HUES64 (cell line): Measurements from ENCODE around the gene P4HA3.

Experiments
- H3K27ac ChIP-seq: 2 replicates; pipeline ENCODE4 v1.7.0; 2013; ENCODE audit warnings: low read depth, low read length, inconsistent platforms
- H3K27me3 ChIP-seq: 2 replicates; pipeline ENCODE4 v1.6.1; 2013; ENCODE audit warnings: mild to moderate bottlenecking, low read length; ENCODE audit not compliant: insufficient read depth
- H3K36me3 ChIP-seq: 2 replicates; pipeline ENCODE4 v1.6.1; 2013; ENCODE audit warnings: mild to moderate bottlenecking, low read length; ENCODE audit not compliant: insufficient read depth
- H3K4me1 ChIP-seq: 2 replicates; pipeline ENCODE4 v1.6.1; 2013; ENCODE audit warnings: mild to moderate bottlenecking, low read length, moderate library complexity; ENCODE audit not compliant: insufficient read depth
- H3K4me3 ChIP-seq: 2 replicates; pipeline ENCODE4 v1.5.1; 2013; ENCODE audit warnings: mild to moderate bottlenecking, low read length, moderate library complexity
- H3K9ac ChIP-seq: 2 replicates; pipeline ENCODE4 v1.6.1; 2013; ENCODE audit warnings: mild to moderate bottlenecking, low read depth, low read length
- H3K9me3 ChIP-seq: 2 replicates; pipeline ENCODE4 v1.6.1; 2013; ENCODE audit warnings: low read depth, low read length; ENCODE audit not compliant: insufficient read depth
- WGBS: fragments of 150-250, 120-280 bp; methylation state at CpG from one replicate; pipeline ENCODE4 v1.1.7; 2013; ENCODE audit warnings: missing lambda C conversion rate; 5-methylcytosine and 5-hydroxymethylcytosine counted together

Gene P4HA3

GRCh38 chr11:74316772-74317505 is 5.5 kb upstream of the P4HA3 start:
- peaks cover 8% of the 10 kb centered on the region; the same call in 1 of the 2 replicates for H3K9me3 ChIP-seq
- no peak overlapping the region for H3K4me3 ChIP-seq
- peaks cover 17% of the 10 kb centered on the region for H3K27me3 ChIP-seq
- no peak overlapping the region for H3K27ac ChIP-seq
- no peak overlapping the region for H3K9ac ChIP-seq
- H3K36me3 ChIP-seq = no peaks in the 10 kb centered on the region
- no peaks in the 10 kb centered on the region; the same call in 1 of the 2 replicates for H3K4me1 ChIP-seq

GRCh38 chr11:74312326-74312725 is 886 bp upstream of the P4HA3 start:
- Histone ChIP-seq H3K9ac (no peak overlapping the region), H3K4me1 (no peaks in the 10 kb centered on the region; the same call in 1 of the 2 replicates), H3K27ac (no peak overlapping the region), H3K36me3 (no peaks in the 10 kb centered on the region), H3K9me3 (peaks cover 8% of the 10 kb centered on the region; the same call in 1 of the 2 replicates), H3K27me3 (peaks cover 45% of the 10 kb centered on the region), H3K4me3 (no peak overlapping the region)
- 93% methylated on average over 1 of the region's 1 CpG for WGBS

- H3K27ac ChIP-seq = no peak overlapping the region
- no peak overlapping the region for H3K9ac ChIP-seq
- H3K27me3 ChIP-seq = peaks cover 51% of the 10 kb centered on the region
- peak overlapping the region; percentile 54 for H3K4me3 ChIP-seq
- 81% methylated on average over 11 of the region's 11 CpGs for WGBS
- no peaks in the 10 kb centered on the region; the same call in 1 of the 2 replicates for H3K4me1 ChIP-seq
- H3K36me3 ChIP-seq = no peaks in the 10 kb centered on the region
- H3K9me3 ChIP-seq = no peaks in the 10 kb centered on the region
These were observed 583 bp downstream of the P4HA3 start for GRCh38 chr11:74310857-74311256.

- Histone ChIP-seq H3K4me1 (no peaks in the 10 kb centered on the region; the same call in 1 of the 2 replicates), H3K27ac (no peak overlapping the region), H3K4me3 (no peak overlapping the region), H3K9ac (no peak overlapping the region), H3K9me3 (no peaks in the 10 kb centered on the region), H3K36me3 (no peaks in the 10 kb centered on the region), H3K27me3 (peaks cover 39% of the 10 kb centered on the region)
- WGBS = 86% methylated on average over 1 of the region's 1 CpG
These were observed 4.0 kb downstream of the P4HA3 start for GRCh38 chr11:74307434-74307833.

- H3K27me3 ChIP-seq = peaks cover 31% of the 10 kb centered on the region
- 86% methylated on average over 6 of the region's 8 CpGs for WGBS
- H3K9me3 ChIP-seq = no peaks in the 10 kb centered on the region
- no peaks in the 10 kb centered on the region; the same call in 1 of the 2 replicates for H3K4me1 ChIP-seq
- H3K27ac ChIP-seq = no peak overlapping the region
- no peak overlapping the region for H3K4me3 ChIP-seq
- no peaks in the 10 kb centered on the region for H3K36me3 ChIP-seq
- H3K9ac ChIP-seq = no peak overlapping the region
These were observed 4.8 kb downstream of the P4HA3 start for GRCh38 chr11:74306435-74307175.

- Histone ChIP-seq H3K9me3 (0 out of 2 replicates have a peak, but pooled peaks cover 3% of the 10 kb centered on the region), H3K36me3 (no peaks in the 10 kb centered on the region), H3K9ac (no peak overlapping the region), H3K4me1 (no peaks in the 10 kb centered on the region), H3K27ac (no peak overlapping the region), H3K4me3 (no peak overlapping the region), H3K27me3 (no peaks in the 10 kb centered on the region)
- WGBS = 95% methylated on average over 2 of the region's 3 CpGs
These were observed 12.4 kb downstream of the P4HA3 start for GRCh38 chr11:74299015-74299414.

GRCh38 chr11:74297484-74297883 is 14.0 kb downstream of the P4HA3 start:
- no peaks in the 10 kb centered on the region for H3K27me3 ChIP-seq
- H3K4me3 ChIP-seq = no peak overlapping the region
- WGBS = 100% methylated on average over 1 of the region's 1 CpG
- H3K27ac ChIP-seq = no peak overlapping the region
- H3K4me1 ChIP-seq = no peaks in the 10 kb centered on the region
- no peaks in the 10 kb centered on the region for H3K36me3 ChIP-seq
- H3K9me3 ChIP-seq = 0 out of 2 replicates have a peak, but pooled peaks cover 3% of the 10 kb centered on the region
- H3K9ac ChIP-seq = no peak overlapping the region

- H3K36me3 ChIP-seq = no peaks in the 10 kb centered on the region
- H3K4me3 ChIP-seq = no peak overlapping the region
- WGBS = over 99% methylated on average over 4 of the region's 4 CpGs
- H3K9me3 ChIP-seq = no peaks in the 10 kb centered on the region
- H3K27ac ChIP-seq = no peak overlapping the region
- H3K9ac ChIP-seq = no peak overlapping the region
- no peaks in the 10 kb centered on the region for H3K27me3 ChIP-seq
- no peaks in the 10 kb centered on the region for H3K4me1 ChIP-seq
These were observed 22.5 kb downstream of the P4HA3 start for GRCh38 chr11:74288911-74289310.

- no peak overlapping the region for H3K27ac ChIP-seq
- H3K9ac ChIP-seq = no peak overlapping the region
- 93% methylated on average over 1 of the region's 1 CpG for WGBS
- H3K36me3 ChIP-seq = no peaks in the 10 kb centered on the region
- no peaks in the 10 kb centered on the region for H3K9me3 ChIP-seq
- no peaks in the 10 kb centered on the region for H3K4me1 ChIP-seq
- no peaks in the 10 kb centered on the region for H3K27me3 ChIP-seq
- no peak overlapping the region for H3K4me3 ChIP-seq
These were observed 23.3 kb downstream of the P4HA3 start for GRCh38 chr11:74288161-74288560.

GRCh38 chr11:74284466-74284865 is 27.0 kb downstream of the P4HA3 start:
- H3K27ac ChIP-seq = no peak overlapping the region
- no peak overlapping the region for H3K4me3 ChIP-seq
- no peaks in the 10 kb centered on the region for H3K4me1 ChIP-seq
- H3K27me3 ChIP-seq = no peaks in the 10 kb centered on the region
- H3K9me3 ChIP-seq = no peaks in the 10 kb centered on the region
- WGBS = 96% methylated on average over 2 of the region's 2 CpGs
- H3K36me3 ChIP-seq = no peaks in the 10 kb centered on the region
- H3K9ac ChIP-seq = no peak overlapping the region

- 88% methylated on average over 3 of the region's 3 CpGs for WGBS
- Histone ChIP-seq H3K9me3 (no peaks in the 10 kb centered on the region), H3K9ac (no peak overlapping the region), H3K36me3 (no peaks in the 10 kb centered on the region), H3K4me1 (no peaks in the 10 kb centered on the region), H3K27me3 (no peaks in the 10 kb centered on the region), H3K27ac (no peak overlapping the region), H3K4me3 (no peak overlapping the region)
These were observed 27.8 kb downstream of the P4HA3 start for GRCh38 chr11:74283580-74284180.
